ENCODE results near the gene PRPF18. TPM values are rescaled to one million over a fixed set of nuclear protein-coding genes. Genes with fewer than 3 reads are reported as not detected.

The PRPF18 gene
- total RNA-seq, 1 donor from 2014 or later, result 3.4 TPM

- Histone ChIP-seq H3K4me1 (no peaks in the 10 kb centered on the region), H3K27ac (no peak overlapping the region), H3K27me3 (no peaks in the 10 kb centered on the region), H3K9me3 (peaks cover 4 to 17% of the 10 kb centered on the region in 2 donors), H3K36me3 (peaks cover 32 to 71% of the 10 kb centered on the region in 2 donors), H3K4me3 (no peak overlapping the region)
- intact Hi-C loops (cut with DNase I), result no loop called here
- TF ChIP-seq, protein P1, sequence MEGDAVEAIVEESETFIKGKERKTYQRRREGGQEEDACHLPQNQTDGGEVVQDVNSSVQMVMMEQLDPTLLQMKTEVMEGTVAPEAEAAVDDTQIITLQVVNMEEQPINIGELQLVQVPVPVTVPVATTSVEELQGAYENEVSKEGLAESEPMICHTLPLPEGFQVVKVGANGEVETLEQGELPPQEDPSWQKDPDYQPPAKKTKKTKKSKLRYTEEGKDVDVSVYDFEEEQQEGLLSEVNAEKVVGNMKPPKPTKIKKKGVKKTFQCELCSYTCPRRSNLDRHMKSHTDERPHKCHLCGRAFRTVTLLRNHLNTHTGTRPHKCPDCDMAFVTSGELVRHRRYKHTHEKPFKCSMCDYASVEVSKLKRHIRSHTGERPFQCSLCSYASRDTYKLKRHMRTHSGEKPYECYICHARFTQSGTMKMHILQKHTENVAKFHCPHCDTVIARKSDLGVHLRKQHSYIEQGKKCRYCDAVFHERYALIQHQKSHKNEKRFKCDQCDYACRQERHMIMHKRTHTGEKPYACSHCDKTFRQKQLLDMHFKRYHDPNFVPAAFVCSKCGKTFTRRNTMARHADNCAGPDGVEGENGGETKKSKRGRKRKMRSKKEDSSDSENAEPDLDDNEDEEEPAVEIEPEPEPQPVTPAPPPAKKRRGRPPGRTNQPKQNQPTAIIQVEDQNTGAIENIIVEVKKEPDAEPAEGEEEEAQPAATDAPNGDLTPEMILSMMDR (IDR thresholded peaks at IDR 0.05), result no peak
- no peak for DNase-seq (ENCODE audit: low spot score in 2 of 2)
These were observed 55.5 kb downstream of the PRPF18 start for GRCh38 chr10:13642293-13642692.

DNA sequence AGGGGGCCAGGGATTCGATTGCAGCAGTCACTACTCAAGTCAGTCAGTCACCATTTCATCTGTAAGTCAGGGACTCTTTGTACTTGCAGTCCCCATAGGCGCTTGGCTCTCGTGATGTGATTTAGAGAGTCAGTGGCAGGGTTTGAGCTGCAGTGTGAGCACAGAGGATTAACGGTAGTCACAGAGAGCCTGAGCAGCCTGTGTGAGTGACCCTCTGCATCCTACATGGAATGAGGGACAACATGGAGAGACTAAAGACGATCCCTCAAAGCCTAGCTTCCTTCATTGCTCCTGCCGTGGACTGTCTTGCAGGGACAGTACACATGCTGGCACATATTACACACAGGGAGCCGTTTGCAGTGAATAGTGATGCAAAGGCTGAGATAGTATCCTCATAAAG lies 56.3 kb downstream of the PRPF18 start:
- Histone ChIP-seq H3K9me3 (peaks cover 4 to 17% of the 10 kb centered on the region in 2 donors), H3K4me1 (no peaks in the 10 kb centered on the region), H3K27me3 (no peaks in the 10 kb centered on the region), H3K27ac (no peak overlapping the region), H3K36me3 (peaks cover 32 to 75% of the 10 kb centered on the region in 2 donors), H3K4me3 (no peak overlapping the region)
- TF ChIP-seq, protein P1 (IDR thresholded peaks at IDR 0.05), result no peak
- intact Hi-C loops (cut with DNase I), result no loop called here
- no peak for DNase-seq (ENCODE audit: low spot score in 2 of 2)

- Histone ChIP-seq H3K27me3 (no peaks in the 10 kb centered on the region), H3K4me1 (no peaks in the 10 kb centered on the region), H3K4me3 (no peak overlapping the region), H3K36me3 (peaks cover 41 to 73% of the 10 kb centered on the region in 2 donors), H3K9me3 (peaks cover 4 to 17% of the 10 kb centered on the region in 2 donors), H3K27ac (no peak overlapping the region)
- no peak for DNase-seq (ENCODE audit: low spot score in 2 of 2)
- TF ChIP-seq, protein P1 (IDR thresholded peaks at IDR 0.05), result no peak
- intact Hi-C loops (cut with DNase I), result no loop called here
These were observed 58.1 kb downstream of the PRPF18 start for GRCh38 chr10:13644866-13645265.

DNA sequence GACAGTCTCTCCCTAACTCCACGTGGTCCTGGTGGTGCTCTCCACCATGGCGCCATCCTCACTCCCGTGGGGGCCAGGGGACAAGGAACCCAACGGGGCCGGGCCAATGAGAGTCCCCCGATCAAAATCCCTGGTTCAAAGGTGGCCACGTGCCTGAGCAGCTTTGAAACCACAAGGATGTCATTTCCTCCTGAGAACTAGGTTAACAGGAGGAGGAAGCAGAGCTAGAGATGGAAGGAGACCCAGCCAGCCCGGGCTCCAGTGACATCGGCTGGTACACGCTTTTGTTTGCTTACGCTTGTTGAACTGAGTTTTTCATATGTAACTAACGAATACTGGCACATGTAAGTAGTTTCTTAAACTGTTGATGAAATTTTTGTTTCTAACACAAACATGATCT lies 61.7 kb downstream of the PRPF18 start:
- no peak for DNase-seq (ENCODE audit: low spot score in 2 of 2)
- peaks cover 52 to 66% of the 10 kb centered on the region in 2 donors for H3K36me3 ChIP-seq
- H3K4me1 ChIP-seq, result no peaks in the 10 kb centered on the region
- no peak overlapping the region for H3K4me3 ChIP-seq
- H3K27me3 ChIP-seq, result no peaks in the 10 kb centered on the region
- intact Hi-C loops (cut with DNase I), result no loop called here
- TF ChIP-seq, protein P1 (IDR thresholded peaks at IDR 0.05), result no peak
- no peaks in the 10 kb centered on the region for H3K9me3 ChIP-seq
- H3K27ac ChIP-seq, result no peak overlapping the region

DNA sequence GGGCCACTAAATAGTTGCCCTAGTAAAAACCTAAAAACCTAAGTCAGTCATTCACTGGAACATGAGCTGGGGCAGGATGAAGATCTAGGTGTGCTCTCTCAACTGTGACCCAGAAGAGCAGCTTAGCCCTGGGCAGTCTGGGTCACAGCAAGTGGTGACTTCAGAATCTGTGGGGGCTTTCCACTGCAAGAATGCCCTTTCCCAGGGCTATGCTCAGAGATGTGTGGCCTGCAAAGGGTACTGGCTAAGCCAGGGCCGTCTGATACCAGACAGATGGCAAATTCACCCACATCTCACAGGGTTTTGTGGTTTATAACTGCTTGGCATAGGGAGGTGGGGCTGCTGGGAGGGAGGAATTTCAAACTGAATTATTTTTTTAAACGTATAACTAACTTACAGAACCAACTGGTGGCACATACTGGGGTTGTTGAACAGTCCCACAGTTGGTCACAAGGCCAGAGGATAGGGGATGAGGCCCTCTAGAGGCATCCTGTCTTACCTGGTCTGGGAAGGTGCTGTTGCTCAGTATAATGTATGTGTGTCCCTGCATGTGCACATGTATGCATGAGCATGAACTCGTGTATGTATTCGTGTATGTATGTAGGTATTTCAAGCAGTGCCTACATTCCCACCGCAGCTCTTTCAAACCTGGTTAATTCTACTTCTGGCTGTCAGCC lies 63.2 kb downstream of the PRPF18 start:
- DNase-seq (ENCODE audit: low spot score in 2 of 2), result no peak
- intact Hi-C loops (cut with DNase I), result no loop called here
- Histone ChIP-seq H3K27ac (no peak overlapping the region), H3K4me1 (no peaks in the 10 kb centered on the region), H3K36me3 (peaks cover 58 to 77% of the 10 kb centered on the region in 2 donors), H3K4me3 (no peak overlapping the region), H3K9me3 (no peaks in the 10 kb centered on the region), H3K27me3 (no peaks in the 10 kb centered on the region)
- TF ChIP-seq, protein P1 (IDR thresholded peaks at IDR 0.05), result no peak

Measured in ascending aorta (tissue), 2 donors.